ACC112 (cell line): ENCODE data around the gene HADH.

Experiments
- H2AFZ ChIP-seq: fragments of 200-600 bp; sonication (generic); one replicate; pipeline ENCODE4 v1.6.0; 2017; ENCODE audit warnings: antibody characterized with exemption, low read length; ENCODE audit not compliant: unreplicated experiment
- H3K27ac ChIP-seq: fragments of 200-600 bp; sonication (generic); 2 replicates; pipeline ENCODE4 v1.5.1; 2014; ENCODE audit warnings: low read depth, mild to moderate bottlenecking, antibody characterized with exemption, low read length, moderate library complexity
- H3K27me3 ChIP-seq: fragments of 200-600 bp; sonication (generic); 2 replicates; pipeline ENCODE4 v1.6.1; 2014; ENCODE audit warnings: mild to moderate bottlenecking, antibody characterized with exemption, low read length, moderate library complexity, mixed read lengths; ENCODE audit not compliant: insufficient read depth
- H3K36me3 ChIP-seq: fragments of 200-600 bp; sonication (generic); 2 replicates; pipeline ENCODE4 v1.6.1; 2016; ENCODE audit warnings: mild to moderate bottlenecking, antibody characterized with exemption, low read length, moderate library complexity, mixed read lengths; ENCODE audit not compliant: insufficient read depth
- H3K4me1 ChIP-seq: fragments of 200-600 bp; sonication (generic); one replicate; pipeline ENCODE4 v1.6.1; 2016; ENCODE audit warnings: low read length, mixed read lengths; ENCODE audit not compliant: insufficient read depth, unreplicated experiment, control insufficient read depth
- H3K4me3 ChIP-seq: fragments of 200-600 bp; sonication (generic); 2 replicates; pipeline ENCODE4 v1.5.1; 2014; ENCODE audit warnings: mild to moderate bottlenecking, low read depth, low read length
- H3K79me2 ChIP-seq: fragments of 200-600 bp; sonication (generic); one replicate; pipeline ENCODE4 v1.6.0; 2016; ENCODE audit warnings: low read length; ENCODE audit not compliant: control insufficient read depth, unreplicated experiment, insufficient read depth

The HADH gene

DNA sequence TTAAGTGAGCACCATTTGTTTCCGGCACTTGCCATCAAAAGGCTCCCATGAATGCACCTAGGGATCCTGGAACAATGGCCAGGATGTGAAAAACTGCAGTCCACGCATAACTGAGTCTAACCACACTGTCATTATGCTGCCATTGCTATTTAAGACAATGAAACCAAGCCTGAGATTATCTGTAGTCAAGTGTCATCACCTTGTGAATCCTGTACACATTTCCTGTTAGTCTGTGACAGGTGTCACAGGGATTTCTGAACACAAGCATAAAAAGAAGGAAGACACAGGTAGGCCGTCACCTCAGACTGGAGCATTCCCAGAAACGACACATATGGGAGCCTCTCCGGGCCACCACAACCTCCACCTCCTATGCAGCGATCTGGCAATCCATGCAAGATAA, 66.7 kb downstream of the HADH start:
- H3K4me1 ChIP-seq: no peaks in the 10 kb centered on the region
- H3K27me3 ChIP-seq: peaks cover 40% of the 10 kb centered on the region
- H2AFZ ChIP-seq: no peak overlapping the region
- no peak overlapping the region for H3K27ac ChIP-seq
- no peaks in the 10 kb centered on the region for H3K36me3 ChIP-seq
- no peaks in the 10 kb centered on the region for H3K79me2 ChIP-seq
- no peak overlapping the region for H3K4me3 ChIP-seq

DNA sequence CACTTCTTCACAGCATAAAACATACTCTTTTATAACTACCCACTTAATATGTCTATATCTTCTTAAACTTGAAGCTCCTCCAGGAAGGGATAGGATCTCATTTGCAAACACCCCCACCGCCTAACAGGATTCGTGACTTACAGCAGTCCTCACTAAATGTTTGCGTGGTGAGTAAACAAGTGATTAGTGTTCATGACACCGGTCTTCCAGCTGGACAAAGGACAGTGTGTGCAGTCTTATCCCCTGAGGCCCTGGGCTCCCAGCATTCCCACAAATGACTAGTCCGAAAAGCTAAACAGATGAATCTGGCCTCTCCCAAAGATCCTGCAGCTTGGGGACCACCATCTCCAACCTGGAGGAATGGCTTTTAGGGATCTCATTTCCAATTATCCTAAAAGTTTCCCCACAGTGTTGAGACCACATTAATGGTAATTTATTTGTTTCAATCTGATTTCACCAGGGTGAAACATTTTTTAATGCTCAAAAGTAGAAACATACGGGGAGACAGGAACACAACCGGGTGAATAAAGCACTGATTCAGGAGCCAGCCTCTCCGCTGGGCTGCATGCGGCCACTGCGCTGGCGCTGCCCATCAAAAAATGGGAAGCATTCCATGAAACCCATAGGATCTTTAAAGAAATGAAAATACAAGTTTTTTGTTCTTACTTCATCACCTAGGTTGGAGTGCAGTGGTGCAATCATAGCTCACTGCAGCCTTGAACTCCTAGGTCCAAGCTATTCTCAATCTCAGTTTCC, 69.2 kb downstream of the HADH start:
- H3K27me3 ChIP-seq: peaks cover 43% of the 10 kb centered on the region
- no peak overlapping the region for H3K27ac ChIP-seq
- H3K79me2 ChIP-seq: no peaks in the 10 kb centered on the region
- no peak overlapping the region for H3K4me3 ChIP-seq
- no peaks in the 10 kb centered on the region for H3K4me1 ChIP-seq
- H3K36me3 ChIP-seq: no peaks in the 10 kb centered on the region
- no peak overlapping the region for H2AFZ ChIP-seq

DNA sequence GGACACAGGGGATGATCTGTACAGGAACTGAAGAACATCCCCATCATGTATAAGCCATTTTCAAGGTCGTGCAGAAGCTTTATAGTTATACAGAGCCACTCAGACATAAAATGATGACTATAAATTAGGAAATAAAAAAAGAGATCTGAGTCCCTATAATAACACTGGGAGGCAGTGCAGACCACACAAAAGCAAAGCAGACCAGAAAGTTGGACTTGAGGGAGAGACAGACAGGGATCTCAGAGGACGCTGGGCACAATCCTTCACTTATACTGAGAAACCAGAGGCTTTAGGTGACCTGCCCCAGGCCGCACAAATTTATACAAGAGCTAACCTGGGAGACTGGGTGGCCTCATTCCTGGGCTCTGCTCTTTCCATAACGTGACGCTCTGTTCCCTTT, 70.5 kb downstream of the HADH start:
- no peak overlapping the region for H3K27ac ChIP-seq
- no peaks in the 10 kb centered on the region for H3K4me1 ChIP-seq
- no peaks in the 10 kb centered on the region for H3K36me3 ChIP-seq
- no peaks in the 10 kb centered on the region for H3K79me2 ChIP-seq
- H3K4me3 ChIP-seq: no peak overlapping the region
- H3K27me3 ChIP-seq: peaks cover 35% of the 10 kb centered on the region
- H2AFZ ChIP-seq: no peak overlapping the region

DNA sequence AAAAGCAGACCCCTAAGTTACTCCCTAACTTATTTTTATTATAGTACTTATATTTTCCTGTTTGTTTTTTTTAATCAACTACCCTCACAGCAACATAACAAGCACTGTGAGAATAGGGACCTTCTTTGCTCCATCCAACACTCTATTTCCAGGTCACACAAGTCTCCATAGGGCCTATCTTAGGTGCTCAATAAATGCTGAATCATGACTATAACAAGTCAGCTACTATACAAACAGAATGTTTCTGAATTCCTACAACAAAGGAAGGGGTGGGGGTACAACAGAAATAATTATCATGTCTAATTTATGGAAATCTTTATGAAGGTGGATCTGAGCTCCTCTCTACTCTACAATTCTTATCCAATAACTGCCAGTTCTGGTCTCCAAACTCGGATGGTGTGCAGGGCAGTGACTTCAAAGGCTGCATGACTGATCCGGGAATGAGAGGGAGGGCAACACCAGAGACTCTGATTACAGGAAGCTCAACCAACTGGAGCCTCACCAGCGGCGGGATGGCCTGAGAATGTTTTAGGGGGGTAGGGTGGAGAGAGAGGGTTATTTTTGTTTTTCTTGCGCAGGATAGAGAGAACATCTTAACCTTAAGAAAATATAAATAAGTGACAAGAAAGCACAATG, 71.1 kb downstream of the HADH start:
- H3K79me2 ChIP-seq: no peaks in the 10 kb centered on the region
- peaks cover 29% of the 10 kb centered on the region for H3K27me3 ChIP-seq
- H2AFZ ChIP-seq: no peak overlapping the region
- H3K36me3 ChIP-seq: no peaks in the 10 kb centered on the region
- H3K4me1 ChIP-seq: no peaks in the 10 kb centered on the region
- no peak overlapping the region for H3K4me3 ChIP-seq
- H3K27ac ChIP-seq: no peak overlapping the region

DNA sequence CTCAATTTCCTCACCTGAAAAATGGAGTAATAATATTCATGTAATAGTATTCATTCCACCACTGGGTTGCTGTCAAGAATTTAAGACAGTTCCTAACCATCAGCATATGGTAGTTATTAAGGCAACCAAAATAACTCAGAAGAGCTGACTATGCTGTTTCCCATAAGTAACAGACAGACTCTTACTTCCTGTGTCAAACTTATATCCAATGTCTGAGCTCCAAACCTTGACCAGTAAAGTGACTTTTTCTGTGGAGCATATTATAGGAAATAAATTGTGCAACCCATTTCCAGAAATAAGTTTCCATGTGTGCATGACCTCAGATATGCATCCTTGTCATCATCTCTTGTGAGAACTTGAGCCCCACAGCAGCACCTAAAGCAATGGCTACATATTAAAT, 78.8 kb downstream of the HADH start:
- H3K27me3 ChIP-seq: peaks cover 31% of the 10 kb centered on the region
- no peaks in the 10 kb centered on the region for H3K36me3 ChIP-seq
- H3K4me3 ChIP-seq: no peak overlapping the region
- H3K4me1 ChIP-seq: no peaks in the 10 kb centered on the region
- H3K27ac ChIP-seq: no peak overlapping the region
- H3K79me2 ChIP-seq: no peaks in the 10 kb centered on the region
- no peak overlapping the region for H2AFZ ChIP-seq

DNA sequence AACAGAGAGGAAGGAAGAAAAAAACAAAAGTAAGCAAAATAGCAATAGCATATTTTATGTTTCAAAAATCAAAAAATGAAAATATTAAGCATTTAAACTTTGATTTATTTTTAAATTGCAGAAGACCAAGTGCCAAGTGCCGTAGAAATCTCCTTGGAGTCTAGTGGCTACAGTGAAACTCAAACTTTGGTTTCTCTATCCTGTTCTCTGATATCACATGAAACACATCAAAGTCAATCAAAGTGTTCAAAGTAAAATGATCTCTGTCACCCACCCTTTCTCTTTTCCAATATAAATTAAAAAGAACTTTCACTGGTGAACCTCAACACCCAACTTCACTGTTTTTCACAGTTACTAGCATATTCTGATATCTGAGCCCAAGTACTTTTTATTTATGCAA, 81.1 kb downstream of the HADH start:
- Histone ChIP-seq H3K27ac (no peak overlapping the region), H3K36me3 (no peaks in the 10 kb centered on the region), H3K4me1 (no peaks in the 10 kb centered on the region), H3K79me2 (no peaks in the 10 kb centered on the region), H3K4me3 (no peak overlapping the region), H3K27me3 (peaks cover 25% of the 10 kb centered on the region), H2AFZ (no peak overlapping the region)

DNA sequence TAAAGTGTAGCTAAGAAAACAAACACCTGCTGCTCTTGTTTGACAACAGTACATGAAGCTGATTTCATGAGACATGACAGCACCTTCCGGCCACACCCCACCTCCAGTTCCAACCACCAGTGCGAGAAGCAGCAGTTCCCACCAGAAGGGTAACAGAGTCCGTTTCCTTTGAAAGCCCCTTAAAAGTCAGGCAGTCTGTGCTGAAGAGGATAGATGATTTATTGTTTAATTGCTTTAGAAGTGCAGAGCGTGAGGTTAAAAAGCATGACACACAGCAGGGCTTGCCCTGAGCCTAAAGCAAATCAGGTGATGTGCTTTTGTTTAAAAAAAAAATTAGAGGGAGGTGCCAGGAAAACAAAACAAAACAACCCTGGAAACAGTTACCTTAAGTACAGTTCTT, 82.6 kb downstream of the HADH start:
- H3K4me3 ChIP-seq: no peak overlapping the region
- peaks cover 22% of the 10 kb centered on the region for H3K27me3 ChIP-seq
- no peak overlapping the region for H3K27ac ChIP-seq
- H3K4me1 ChIP-seq: no peaks in the 10 kb centered on the region
- no peak overlapping the region for H2AFZ ChIP-seq
- no peaks in the 10 kb centered on the region for H3K79me2 ChIP-seq
- H3K36me3 ChIP-seq: no peaks in the 10 kb centered on the region

DNA sequence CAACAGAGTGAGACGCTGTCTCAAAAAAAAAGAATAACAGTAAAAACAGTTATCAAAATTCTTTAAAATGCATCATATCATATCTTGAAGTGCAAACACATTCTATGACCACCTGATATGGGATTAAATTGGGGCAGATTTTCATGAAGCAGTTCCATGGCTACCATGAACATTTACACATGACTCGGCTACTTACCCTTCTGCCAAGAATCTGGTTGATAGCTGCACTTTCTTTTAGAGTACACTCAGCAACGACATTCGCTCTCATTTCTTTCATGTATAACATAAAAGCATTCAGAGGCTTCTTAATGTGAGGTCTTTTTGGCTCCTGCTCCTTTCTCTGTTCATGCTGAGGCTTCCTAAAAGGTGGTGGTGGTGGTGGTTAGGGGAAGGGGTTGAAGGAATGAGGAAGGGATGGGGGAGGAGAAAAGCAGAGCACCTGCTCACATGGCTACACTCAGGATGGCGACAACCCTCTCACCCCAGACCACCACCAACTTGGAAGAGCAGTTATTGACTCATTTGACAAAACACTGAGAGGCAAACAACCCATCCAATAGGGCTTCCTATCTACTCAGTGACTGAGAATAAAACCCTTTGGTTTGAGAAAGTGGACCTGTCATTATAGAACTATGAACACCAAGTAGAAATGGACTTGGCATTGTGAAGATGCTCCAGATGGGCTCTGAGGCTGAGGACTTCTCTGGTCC, 88.5 kb downstream of the HADH start:
- no peaks in the 10 kb centered on the region for H3K4me1 ChIP-seq
- no peaks in the 10 kb centered on the region for H3K36me3 ChIP-seq
- H2AFZ ChIP-seq: no peak overlapping the region
- H3K27ac ChIP-seq: no peak overlapping the region
- H3K4me3 ChIP-seq: no peak overlapping the region
- H3K27me3 ChIP-seq: peaks cover 43% of the 10 kb centered on the region
- H3K79me2 ChIP-seq: no peaks in the 10 kb centered on the region

DNA sequence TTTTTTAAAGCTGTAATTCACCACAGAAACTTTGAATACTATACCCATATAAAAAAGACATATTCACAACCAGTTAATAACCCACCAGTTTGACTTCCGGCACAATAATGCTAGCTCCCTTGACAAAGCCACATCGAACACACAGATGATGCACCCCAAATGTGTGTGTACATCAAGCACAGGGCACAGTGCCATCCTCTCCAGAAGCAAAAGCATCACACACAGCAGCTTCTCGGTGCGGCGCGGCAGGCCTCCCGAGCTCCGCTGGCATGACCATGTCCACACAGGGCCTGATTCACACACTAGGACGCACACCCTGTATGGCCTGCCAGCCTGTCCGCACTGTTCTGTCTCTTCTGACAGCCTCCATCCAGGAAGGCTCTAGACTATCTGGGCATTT, 91.1 kb downstream of the HADH start:
- no peaks in the 10 kb centered on the region for H3K36me3 ChIP-seq
- H2AFZ ChIP-seq: no peak overlapping the region
- H3K27me3 ChIP-seq: peaks cover 51% of the 10 kb centered on the region
- no peaks in the 10 kb centered on the region for H3K4me1 ChIP-seq
- H3K27ac ChIP-seq: no peak overlapping the region
- no peak overlapping the region for H3K4me3 ChIP-seq
- no peaks in the 10 kb centered on the region for H3K79me2 ChIP-seq

DNA sequence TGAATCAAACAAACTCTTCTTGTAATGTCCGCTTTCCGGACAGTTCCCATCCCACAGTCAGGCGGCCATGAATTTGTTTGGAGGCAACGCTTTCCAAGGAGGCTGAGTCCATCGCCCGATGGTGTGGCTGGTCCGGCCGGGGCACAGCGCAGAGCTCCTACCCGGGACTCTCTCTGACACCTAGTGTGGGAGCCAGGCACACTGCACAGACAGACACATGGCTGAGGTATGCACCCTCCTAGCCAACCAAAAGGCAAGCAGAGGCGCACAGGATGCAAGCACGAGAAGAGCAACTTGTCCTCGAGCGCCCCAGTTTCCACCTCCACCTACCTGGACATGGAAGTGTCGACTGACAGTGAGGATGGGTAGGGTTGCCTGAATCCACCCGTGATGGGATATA, 91.6 kb downstream of the HADH start:
- Histone ChIP-seq H3K79me2 (no peaks in the 10 kb centered on the region), H3K4me3 (no peak overlapping the region), H3K4me1 (no peaks in the 10 kb centered on the region), H3K36me3 (no peaks in the 10 kb centered on the region), H2AFZ (no peak overlapping the region), H3K27ac (no peak overlapping the region), H3K27me3 (peaks cover 53% of the 10 kb centered on the region)
